Fibroblast of pulmonary artery (primary cell): ENCODE measurements around the gene SESTD1.

Experiments
- DNase-seq: peaks from one replicate; pipeline ENCODE4 v3.0.0-alpha.2; 2010; ENCODE audit warnings: low read depth
- H3K4me3 ChIP-seq: replicated peaks from 2 replicates; pipeline ENCODE4 v1.5.1; 2011; ENCODE audit warnings: low read depth, mild to moderate bottlenecking, control low read depth, low read length, moderate library complexity
- CTCF ChIP-seq: IDR thresholded peaks from 2 replicates; pipeline ENCODE4 v1.5.1; 2011; ENCODE audit warnings: mild to moderate bottlenecking, control low read depth, low read length, inconsistent platforms; ENCODE audit errors: missing control alignments

SESTD1 gene

GRCh38 chr2:179238027-179238426 lies 26.6 kb downstream of the SESTD1 start:
- no peak for TF ChIP-seq CTCF
- DNase-seq: no peak

GRCh38 chr2:179237209-179237946 lies 27.3 kb downstream of the SESTD1 start:
- H3K4me3 ChIP-seq: no peak overlapping the region
- TF ChIP-seq CTCF: no peak
- DNase-seq: no peak

More at GRCh38 chr2:179238027-179238426, 26.6 kb downstream of the SESTD1 start:
- no peak overlapping the region for H3K4me3 ChIP-seq

- DNase-seq: no peak
- TF ChIP-seq CTCF: no peak
Observed at GRCh38 chr2:179235463-179236108, 29.0 kb downstream of the SESTD1 start.

GRCh38 chr2:179234658-179235240 lies 29.9 kb downstream of the SESTD1 start:
- H3K4me3 ChIP-seq: no peak overlapping the region
- DNase-seq: no peak

More at GRCh38 chr2:179235463-179236108, 29.0 kb downstream of the SESTD1 start:
- no peak overlapping the region for H3K4me3 ChIP-seq

GRCh38 chr2:179233626-179234430 lies 30.8 kb downstream of the SESTD1 start:
- H3K4me3 ChIP-seq: no peak overlapping the region
- no peak for DNase-seq
- TF ChIP-seq CTCF: no peak

More at GRCh38 chr2:179234658-179235240, 29.9 kb downstream of the SESTD1 start:
- TF ChIP-seq CTCF: no peak

- no peak overlapping the region for H3K4me3 ChIP-seq
- DNase-seq: no peak
- no peak for TF ChIP-seq CTCF
Observed at GRCh38 chr2:179233083-179233490, 31.5 kb downstream of the SESTD1 start.
